Raji (cell line): ENCODE measurements around the gene PDZRN4.

ENCODE experiments used
- POLR2A ChIP-seq: IDR thresholded peaks from 2 replicates; pipeline ENCODE4 v1.6.1; 2011; ENCODE audit warnings: low read depth, low read length, control low read depth; ENCODE audit not compliant: insufficient read depth

The PDZRN4 gene

GRCh38 chr12:41485203-41485602 lies 297.1 kb downstream of the PDZRN4 start:
- TF ChIP-seq POLR2A: no peak

- TF ChIP-seq POLR2A: no peak
These were observed 298.6 kb downstream of the PDZRN4 start for GRCh38 chr12:41486718-41487117.

GRCh38 chr12:41496009-41496408 lies 307.9 kb downstream of the PDZRN4 start:
- no peak for TF ChIP-seq POLR2A

GRCh38 chr12:41497409-41497808 lies 309.3 kb downstream of the PDZRN4 start:
- TF ChIP-seq POLR2A: no peak

- TF ChIP-seq POLR2A: no peak
These were observed 316.9 kb downstream of the PDZRN4 start for GRCh38 chr12:41504976-41505375.

GRCh38 chr12:41507286-41507685 lies 319.2 kb downstream of the PDZRN4 start:
- no peak for TF ChIP-seq POLR2A

GRCh38 chr12:41509271-41510055 lies 321.3 kb downstream of the PDZRN4 start:
- TF ChIP-seq POLR2A: no peak

- TF ChIP-seq POLR2A: no peak
These were observed 322.4 kb downstream of the PDZRN4 start for GRCh38 chr12:41510470-41510869.

- no peak for TF ChIP-seq POLR2A
These were observed 323.1 kb downstream of the PDZRN4 start for GRCh38 chr12:41511247-41511646.

- no peak for TF ChIP-seq POLR2A
These were observed 324.4 kb downstream of the PDZRN4 start for GRCh38 chr12:41512497-41512896.

- TF ChIP-seq POLR2A: no peak
These were observed 326.1 kb downstream of the PDZRN4 start for GRCh38 chr12:41514021-41514777.

- TF ChIP-seq POLR2A: no peak
These were observed 326.8 kb downstream of the PDZRN4 start for GRCh38 chr12:41514907-41515306.

GRCh38 chr12:41515953-41516352 lies 327.8 kb downstream of the PDZRN4 start:
- no peak for TF ChIP-seq POLR2A

GRCh38 chr12:41520869-41521268 lies 332.7 kb downstream of the PDZRN4 start:
- TF ChIP-seq POLR2A: no peak

GRCh38 chr12:41521872-41522379 lies 333.8 kb downstream of the PDZRN4 start:
- TF ChIP-seq POLR2A: no peak

- no peak for TF ChIP-seq POLR2A
These were observed 338.9 kb downstream of the PDZRN4 start for GRCh38 chr12:41527062-41527461.
